SK-N-SH treated with all-trans-retinoic acid at 6 μM for 48 hours (cell line): ENCODE results near the gene SLC50A1.
A peak's percentile ranks its signal among the peaks of the same experiment; 100 is the strongest.

Experiments
- ATAC-seq: fragments of 200-7000 bp; cut with Tn5 transposase; 3 replicates; pipeline ENCODE4 v1.9.1; 2020; ENCODE audit warnings: mild to moderate bottlenecking, moderate library complexity
- BACH2 ChIP-seq: fragments of 250-450 bp; sonication (Bioruptor Pico); IDR thresholded peaks from 2 replicates; pipeline ENCODE4 v1.9.0; 2021; ENCODE audit warnings: mild to moderate bottlenecking, borderline replicate concordance
- CSDC2 ChIP-seq: fragments of 250-450 bp; sonication (Bioruptor Pico); IDR thresholded peaks from 2 replicates; pipeline ENCODE4 v1.5.0; 2020; ENCODE audit warnings: mild to moderate bottlenecking, moderate library complexity
- GLIS3 ChIP-seq: fragments of 250-450 bp; sonication (Bioruptor Pico); IDR thresholded peaks from 2 replicates; pipeline ENCODE4 v1.5.0; 2020; ENCODE audit warnings: mild to moderate bottlenecking, moderate library complexity
- ISL1 ChIP-seq: fragments of 250-450 bp; sonication (Bioruptor Pico); IDR thresholded peaks from 2 replicates; pipeline ENCODE4 v2.1.2; 2022; ENCODE audit warnings: mild to moderate bottlenecking, moderate library complexity
- OSR1 ChIP-seq: fragments of 250-450 bp; sonication (Bioruptor Pico); IDR thresholded peaks from 2 replicates; pipeline ENCODE4 v1.8.0; 2022; ENCODE audit warnings: moderate library complexity, mild to moderate bottlenecking, inconsistent platforms
- PPARA ChIP-seq: fragments of 250-450 bp; sonication (Bioruptor Pico); IDR thresholded peaks from 2 replicates; pipeline ENCODE4 v1.5.0; 2020; ENCODE audit warnings: mild to moderate bottlenecking, borderline replicate concordance
- RARB ChIP-seq: fragments of 250-450 bp; sonication (Bioruptor Pico); IDR thresholded peaks from 2 replicates; pipeline ENCODE4 v1.8.0; 2021; ENCODE audit warnings: mild to moderate bottlenecking, moderate library complexity
- SNAI2 ChIP-seq: fragments of 250-450 bp; sonication (Bioruptor Pico); IDR thresholded peaks from 2 replicates; pipeline ENCODE4 v1.5.0; 2020; ENCODE audit warnings: mild to moderate bottlenecking, moderate library complexity
- TCF4 ChIP-seq: fragments of 250-450 bp; sonication (Bioruptor Pico); IDR thresholded peaks from 2 replicates; pipeline ENCODE4 v1.8.0; 2021; ENCODE audit warnings: mild to moderate bottlenecking, moderate library complexity, borderline replicate concordance
- TOX ChIP-seq: fragments of 250-450 bp; sonication (Bioruptor Pico); IDR thresholded peaks from 2 replicates; pipeline ENCODE4 v1.8.0; 2021; ENCODE audit warnings: mild to moderate bottlenecking, moderate library complexity, borderline replicate concordance
- ZC3H10 ChIP-seq: fragments of 250-450 bp; sonication (Bioruptor Pico); IDR thresholded peaks from 2 replicates; pipeline ENCODE4 v1.5.1; 2021; ENCODE audit warnings: mild to moderate bottlenecking, moderate library complexity
- ZNF565 ChIP-seq: fragments of 450-650 bp; formaldehyde crosslinking; conservative IDR thresholded peaks from 2 replicates; pipeline ENCODE4 v1.5.0; 2020; ENCODE audit warnings: low read depth, mild to moderate bottlenecking, moderate library complexity
- ZNF70 ChIP-seq: fragments of 450-650 bp; formaldehyde crosslinking; IDR thresholded peaks from 2 replicates; pipeline ENCODE4 v1.5.0; 2020; ENCODE audit warnings: mild to moderate bottlenecking, moderate library complexity
- ZNF8 ChIP-seq: fragments of 450-650 bp; formaldehyde crosslinking; IDR thresholded peaks from 2 replicates; pipeline ENCODE4 v1.5.0; 2020; ENCODE audit warnings: mild to moderate bottlenecking, moderate library complexity
- TF ChIP-seq, protein P1 (sequence below): fragments of 250-450 bp; sonication (Bioruptor Pico); IDR thresholded peaks from 2 replicates; pipeline ENCODE4 v1.5.1; 2020; ENCODE audit warnings: low read depth, mild to moderate bottlenecking, moderate library complexity
- TF ChIP-seq, protein P2 (sequence below): fragments of 250-450 bp; sonication (Bioruptor Pico); IDR thresholded peaks from 2 replicates; pipeline ENCODE4 v1.5.1; 2021; ENCODE audit warnings: mild to moderate bottlenecking, moderate library complexity
- TF ChIP-seq, protein P3 (sequence below): fragments of 250-450 bp; sonication (Bioruptor Pico); IDR thresholded peaks from 2 replicates; pipeline ENCODE4 v1.5.0; 2020; ENCODE audit warnings: mild to moderate bottlenecking, moderate library complexity
- TF ChIP-seq, protein P4 (sequence below): fragments of 250-450 bp; sonication (Bioruptor Pico); IDR thresholded peaks from 2 replicates; pipeline ENCODE4 v1.8.0; 2020; ENCODE audit warnings: mild to moderate bottlenecking, moderate library complexity, borderline replicate concordance
- TF ChIP-seq, protein P5 (sequence below): fragments of 250-450 bp; sonication (Bioruptor Pico); IDR thresholded peaks from 2 replicates; pipeline ENCODE4 v1.8.0; 2021; ENCODE audit warnings: low read depth, mild to moderate bottlenecking, moderate library complexity, borderline replicate concordance

SLC50A1 gene

DNA sequence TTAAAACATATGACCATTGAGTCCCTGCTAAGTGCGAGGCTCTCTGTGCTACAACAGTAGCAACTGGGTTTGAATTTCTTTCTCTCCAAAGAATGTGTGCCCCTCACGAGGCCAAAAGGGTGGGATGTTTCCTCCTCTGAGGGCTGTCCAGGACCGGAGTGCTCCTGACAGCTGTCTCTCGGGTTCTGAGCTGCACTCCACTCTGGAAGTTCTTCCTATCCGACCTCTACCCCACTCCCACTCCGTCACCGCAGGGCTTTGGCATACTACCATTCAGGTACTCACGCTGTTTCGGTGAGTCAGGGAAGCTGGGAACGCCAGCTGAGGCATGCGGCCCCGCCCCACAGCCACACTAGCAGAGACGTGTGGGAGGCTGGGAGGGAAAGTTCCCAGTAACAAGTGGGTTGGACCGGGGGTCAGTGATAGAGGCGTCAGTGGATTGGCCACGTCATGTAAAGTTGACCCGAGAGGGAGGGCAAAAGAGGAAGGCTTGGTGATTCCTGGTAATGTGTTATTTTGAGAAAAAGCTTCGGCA is 705 bp upstream of the SLC50A1 start:
- peak; percentile 65 for ATAC-seq
- TF ChIP-seq ZNF8 (no peak), TCF4 (CRISPR knock-in tag) (no peak), ZNF565 (CRISPR knock-in tag) (no peak), ZC3H10 (CRISPR knock-in tag) (no peak), PPARA (CRISPR knock-in tag) (no peak), SNAI2 (CRISPR knock-in tag) (no peak), CSDC2 (CRISPR knock-in tag) (no peak), ISL1 (CRISPR knock-in tag) (no peak)
- TF ChIP-seq, protein P1, sequence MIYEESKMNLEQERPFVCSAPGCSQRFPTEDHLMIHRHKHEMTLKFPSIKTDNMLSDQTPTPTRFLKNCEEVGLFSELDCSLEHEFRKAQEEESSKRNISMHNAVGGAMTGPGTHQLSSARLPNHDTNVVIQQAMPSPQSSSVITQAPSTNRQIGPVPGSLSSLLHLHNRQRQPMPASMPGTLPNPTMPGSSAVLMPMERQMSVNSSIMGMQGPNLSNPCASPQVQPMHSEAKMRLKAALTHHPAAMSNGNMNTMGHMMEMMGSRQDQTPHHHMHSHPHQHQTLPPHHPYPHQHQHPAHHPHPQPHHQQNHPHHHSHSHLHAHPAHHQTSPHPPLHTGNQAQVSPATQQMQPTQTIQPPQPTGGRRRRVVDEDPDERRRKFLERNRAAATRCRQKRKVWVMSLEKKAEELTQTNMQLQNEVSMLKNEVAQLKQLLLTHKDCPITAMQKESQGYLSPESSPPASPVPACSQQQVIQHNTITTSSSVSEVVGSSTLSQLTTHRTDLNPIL (CRISPR knock-in tag) = no peak
- TF ChIP-seq, protein P2, sequence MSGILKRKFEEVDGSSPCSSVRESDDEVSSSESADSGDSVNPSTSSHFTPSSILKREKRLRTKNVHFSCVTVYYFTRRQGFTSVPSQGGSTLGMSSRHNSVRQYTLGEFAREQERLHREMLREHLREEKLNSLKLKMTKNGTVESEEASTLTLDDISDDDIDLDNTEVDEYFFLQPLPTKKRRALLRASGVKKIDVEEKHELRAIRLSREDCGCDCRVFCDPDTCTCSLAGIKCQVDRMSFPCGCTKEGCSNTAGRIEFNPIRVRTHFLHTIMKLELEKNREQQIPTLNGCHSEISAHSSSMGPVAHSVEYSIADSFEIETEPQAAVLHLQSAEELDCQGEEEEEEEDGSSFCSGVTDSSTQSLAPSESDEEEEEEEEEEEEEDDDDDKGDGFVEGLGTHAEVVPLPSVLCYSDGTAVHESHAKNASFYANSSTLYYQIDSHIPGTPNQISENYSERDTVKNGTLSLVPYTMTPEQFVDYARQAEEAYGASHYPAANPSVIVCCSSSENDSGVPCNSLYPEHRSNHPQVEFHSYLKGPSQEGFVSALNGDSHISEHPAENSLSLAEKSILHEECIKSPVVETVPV (CRISPR knock-in tag) = no peak
- TF ChIP-seq, protein P3, sequence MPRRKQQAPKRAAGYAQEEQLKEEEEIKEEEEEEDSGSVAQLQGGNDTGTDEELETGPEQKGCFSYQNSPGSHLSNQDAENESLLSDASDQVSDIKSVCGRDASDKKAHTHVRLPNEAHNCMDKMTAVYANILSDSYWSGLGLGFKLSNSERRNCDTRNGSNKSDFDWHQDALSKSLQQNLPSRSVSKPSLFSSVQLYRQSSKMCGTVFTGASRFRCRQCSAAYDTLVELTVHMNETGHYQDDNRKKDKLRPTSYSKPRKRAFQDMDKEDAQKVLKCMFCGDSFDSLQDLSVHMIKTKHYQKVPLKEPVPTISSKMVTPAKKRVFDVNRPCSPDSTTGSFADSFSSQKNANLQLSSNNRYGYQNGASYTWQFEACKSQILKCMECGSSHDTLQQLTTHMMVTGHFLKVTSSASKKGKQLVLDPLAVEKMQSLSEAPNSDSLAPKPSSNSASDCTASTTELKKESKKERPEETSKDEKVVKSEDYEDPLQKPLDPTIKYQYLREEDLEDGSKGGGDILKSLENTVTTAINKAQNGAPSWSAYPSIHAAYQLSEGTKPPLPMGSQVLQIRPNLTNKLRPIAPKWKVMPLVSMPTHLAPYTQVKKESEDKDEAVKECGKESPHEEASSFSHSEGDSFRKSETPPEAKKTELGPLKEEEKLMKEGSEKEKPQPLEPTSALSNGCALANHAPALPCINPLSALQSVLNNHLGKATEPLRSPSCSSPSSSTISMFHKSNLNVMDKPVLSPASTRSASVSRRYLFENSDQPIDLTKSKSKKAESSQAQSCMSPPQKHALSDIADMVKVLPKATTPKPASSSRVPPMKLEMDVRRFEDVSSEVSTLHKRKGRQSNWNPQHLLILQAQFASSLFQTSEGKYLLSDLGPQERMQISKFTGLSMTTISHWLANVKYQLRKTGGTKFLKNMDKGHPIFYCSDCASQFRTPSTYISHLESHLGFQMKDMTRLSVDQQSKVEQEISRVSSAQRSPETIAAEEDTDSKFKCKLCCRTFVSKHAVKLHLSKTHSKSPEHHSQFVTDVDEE (CRISPR knock-in tag) = no peak
- TF ChIP-seq, protein P4, sequence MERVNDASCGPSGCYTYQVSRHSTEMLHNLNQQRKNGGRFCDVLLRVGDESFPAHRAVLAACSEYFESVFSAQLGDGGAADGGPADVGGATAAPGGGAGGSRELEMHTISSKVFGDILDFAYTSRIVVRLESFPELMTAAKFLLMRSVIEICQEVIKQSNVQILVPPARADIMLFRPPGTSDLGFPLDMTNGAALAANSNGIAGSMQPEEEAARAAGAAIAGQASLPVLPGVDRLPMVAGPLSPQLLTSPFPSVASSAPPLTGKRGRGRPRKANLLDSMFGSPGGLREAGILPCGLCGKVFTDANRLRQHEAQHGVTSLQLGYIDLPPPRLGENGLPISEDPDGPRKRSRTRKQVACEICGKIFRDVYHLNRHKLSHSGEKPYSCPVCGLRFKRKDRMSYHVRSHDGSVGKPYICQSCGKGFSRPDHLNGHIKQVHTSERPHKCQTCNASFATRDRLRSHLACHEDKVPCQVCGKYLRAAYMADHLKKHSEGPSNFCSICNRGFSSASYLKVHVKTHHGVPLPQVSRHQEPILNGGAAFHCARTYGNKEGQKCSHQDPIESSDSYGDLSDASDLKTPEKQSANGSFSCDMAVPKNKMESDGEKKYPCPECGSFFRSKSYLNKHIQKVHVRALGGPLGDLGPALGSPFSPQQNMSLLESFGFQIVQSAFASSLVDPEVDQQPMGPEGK (CRISPR knock-in tag) = no peak
- TF ChIP-seq, protein P5, sequence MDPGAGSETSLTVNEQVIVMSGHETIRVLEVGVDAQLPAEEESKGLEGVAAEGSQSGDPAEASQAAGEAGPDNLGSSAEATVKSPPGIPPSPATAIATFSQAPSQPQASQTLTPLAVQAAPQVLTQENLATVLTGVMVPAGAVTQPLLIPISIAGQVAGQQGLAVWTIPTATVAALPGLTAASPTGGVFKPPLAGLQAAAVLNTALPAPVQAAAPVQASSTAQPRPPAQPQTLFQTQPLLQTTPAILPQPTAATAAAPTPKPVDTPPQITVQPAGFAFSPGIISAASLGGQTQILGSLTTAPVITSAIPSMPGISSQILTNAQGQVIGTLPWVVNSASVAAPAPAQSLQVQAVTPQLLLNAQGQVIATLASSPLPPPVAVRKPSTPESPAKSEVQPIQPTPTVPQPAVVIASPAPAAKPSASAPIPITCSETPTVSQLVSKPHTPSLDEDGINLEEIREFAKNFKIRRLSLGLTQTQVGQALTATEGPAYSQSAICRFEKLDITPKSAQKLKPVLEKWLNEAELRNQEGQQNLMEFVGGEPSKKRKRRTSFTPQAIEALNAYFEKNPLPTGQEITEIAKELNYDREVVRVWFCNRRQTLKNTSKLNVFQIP = no peak

DNA sequence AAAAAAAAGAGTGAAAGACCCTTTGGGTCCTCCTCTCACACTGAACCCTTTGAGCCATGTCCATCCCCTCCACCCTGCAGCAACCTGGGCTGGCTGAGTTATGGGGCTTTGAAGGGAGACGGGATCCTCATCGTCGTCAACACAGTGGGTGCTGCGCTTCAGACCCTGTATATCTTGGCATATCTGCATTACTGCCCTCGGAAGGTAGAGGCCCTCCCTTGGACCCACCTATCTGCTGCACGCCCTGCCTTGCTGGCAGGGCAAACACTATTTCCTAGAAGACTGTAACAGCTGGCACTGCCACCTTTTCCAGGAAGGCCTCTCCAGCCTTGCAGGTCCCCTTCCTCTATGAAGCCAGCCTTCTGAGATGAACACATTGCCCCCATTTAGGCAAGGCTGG is 1.1 kb downstream of the SLC50A1 start:
- no peak for TF ChIP-seq TOX (CRISPR knock-in tag)
- TF ChIP-seq, protein P1 (CRISPR knock-in tag) = no peak
- TF ChIP-seq, protein P3 (CRISPR knock-in tag) = no peak
- no peak for TF ChIP-seq BACH2
- no peak for TF ChIP-seq ZNF70
- no peak for TF ChIP-seq ISL1 (CRISPR knock-in tag)
- TF ChIP-seq, protein P5 = no peak
- TF ChIP-seq GLIS3 (CRISPR knock-in tag) = no peak
- TF ChIP-seq, protein P2 (CRISPR knock-in tag) = no peak
- no peak for TF ChIP-seq RARB (CRISPR knock-in tag)
- TF ChIP-seq OSR1 = no peak
- no peak for ATAC-seq
